Measurements from ENCODE around the gene CPNE6. TPM values are rescaled to one million over a fixed set of nuclear protein-coding genes. Genes with fewer than 3 reads are reported as not detected.

Gene CPNE6
- polyA plus RNA-seq, 1 donor (not counting 4 experiments of a cell fraction or from before 2014, with no cell fraction given), result not detected

- no peak for DNase-seq (ENCODE audit: low read depth, low spot score)
- dilution Hi-C loops (cut with MboI; ENCODE audit: extremely low pct_ligation_motif_present, low sequenced_read_pairs), result no loop called here
- TF ChIP-seq, protein P1, sequence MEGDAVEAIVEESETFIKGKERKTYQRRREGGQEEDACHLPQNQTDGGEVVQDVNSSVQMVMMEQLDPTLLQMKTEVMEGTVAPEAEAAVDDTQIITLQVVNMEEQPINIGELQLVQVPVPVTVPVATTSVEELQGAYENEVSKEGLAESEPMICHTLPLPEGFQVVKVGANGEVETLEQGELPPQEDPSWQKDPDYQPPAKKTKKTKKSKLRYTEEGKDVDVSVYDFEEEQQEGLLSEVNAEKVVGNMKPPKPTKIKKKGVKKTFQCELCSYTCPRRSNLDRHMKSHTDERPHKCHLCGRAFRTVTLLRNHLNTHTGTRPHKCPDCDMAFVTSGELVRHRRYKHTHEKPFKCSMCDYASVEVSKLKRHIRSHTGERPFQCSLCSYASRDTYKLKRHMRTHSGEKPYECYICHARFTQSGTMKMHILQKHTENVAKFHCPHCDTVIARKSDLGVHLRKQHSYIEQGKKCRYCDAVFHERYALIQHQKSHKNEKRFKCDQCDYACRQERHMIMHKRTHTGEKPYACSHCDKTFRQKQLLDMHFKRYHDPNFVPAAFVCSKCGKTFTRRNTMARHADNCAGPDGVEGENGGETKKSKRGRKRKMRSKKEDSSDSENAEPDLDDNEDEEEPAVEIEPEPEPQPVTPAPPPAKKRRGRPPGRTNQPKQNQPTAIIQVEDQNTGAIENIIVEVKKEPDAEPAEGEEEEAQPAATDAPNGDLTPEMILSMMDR (optimal IDR thresholded peaks at IDR 0.05 in 1 of 3, IDR thresholded peaks at IDR 0.05 in 1 of 3, conservative IDR thresholded peaks at IDR 0.05 in 1 of 3; ENCODE audit: extremely low read depth in 1 of 3, insufficient read depth in 2 of 3, low read length in 3 of 3), result no peak
- TF ChIP-seq EZH2 (IDR thresholded peaks at IDR 0.05; ENCODE audit: low read length), result no peak
- peaks cover 2% of the 10 kb centered on the region for H3K79me2 ChIP-seq (ENCODE audit: control insufficient read depth, insufficient read depth, low read length)
- FAIRE-seq, result no peak
- H3K4me3 ChIP-seq (ENCODE audit: control insufficient read depth in 2 of 3, extremely low read depth in 1 of 3, insufficient read depth in 2 of 3, low read depth in 1 of 3, low read length in 3 of 3), result no peak overlapping the region
- H3K4me1 ChIP-seq (ENCODE audit: control insufficient read depth, extremely low read depth, insufficient read depth, low read length), result peaks cover 13% of the 10 kb centered on the region
- no peak overlapping the region for H3K4me2 ChIP-seq (ENCODE audit: control insufficient read depth, extremely low read depth, insufficient read depth, low read depth, low read length)
- H3K27ac ChIP-seq (ENCODE audit: control insufficient read depth, insufficient read depth, low read length), result no peak overlapping the region
- no peaks in the 10 kb centered on the region for H3K27me3 ChIP-seq (ENCODE audit: control insufficient read depth, extremely low read depth, insufficient read depth, low read length)
- H3K9ac ChIP-seq (ENCODE audit: control insufficient read depth, extremely low read depth, insufficient read depth, low read length), result no peak overlapping the region
- no peaks in the 10 kb centered on the region for H3K9me1 ChIP-seq (ENCODE audit: control insufficient read depth, extremely low read depth, insufficient read depth, low read length)
- H3K36me3 ChIP-seq (ENCODE audit: control insufficient read depth in 2 of 2, extremely low read depth in 1 of 2, insufficient read depth in 2 of 2, low read length in 2 of 2), result peaks cover 7 to 21% of the 10 kb centered on the region in 2 experiments
- H2AFZ ChIP-seq (ENCODE audit: control insufficient read depth, low read length), result no peak overlapping the region
- no peaks in the 10 kb centered on the region for H3K9me3 ChIP-seq (ENCODE audit: control insufficient read depth, low read depth, low read length)
- no peaks in the 10 kb centered on the region for H4K20me1 ChIP-seq (ENCODE audit: control insufficient read depth, extremely low read depth, insufficient read depth, low read length)
Measured at GRCh38 chr14:24098229-24098926, 27.0 kb downstream of the CPNE6 start.

DNA sequence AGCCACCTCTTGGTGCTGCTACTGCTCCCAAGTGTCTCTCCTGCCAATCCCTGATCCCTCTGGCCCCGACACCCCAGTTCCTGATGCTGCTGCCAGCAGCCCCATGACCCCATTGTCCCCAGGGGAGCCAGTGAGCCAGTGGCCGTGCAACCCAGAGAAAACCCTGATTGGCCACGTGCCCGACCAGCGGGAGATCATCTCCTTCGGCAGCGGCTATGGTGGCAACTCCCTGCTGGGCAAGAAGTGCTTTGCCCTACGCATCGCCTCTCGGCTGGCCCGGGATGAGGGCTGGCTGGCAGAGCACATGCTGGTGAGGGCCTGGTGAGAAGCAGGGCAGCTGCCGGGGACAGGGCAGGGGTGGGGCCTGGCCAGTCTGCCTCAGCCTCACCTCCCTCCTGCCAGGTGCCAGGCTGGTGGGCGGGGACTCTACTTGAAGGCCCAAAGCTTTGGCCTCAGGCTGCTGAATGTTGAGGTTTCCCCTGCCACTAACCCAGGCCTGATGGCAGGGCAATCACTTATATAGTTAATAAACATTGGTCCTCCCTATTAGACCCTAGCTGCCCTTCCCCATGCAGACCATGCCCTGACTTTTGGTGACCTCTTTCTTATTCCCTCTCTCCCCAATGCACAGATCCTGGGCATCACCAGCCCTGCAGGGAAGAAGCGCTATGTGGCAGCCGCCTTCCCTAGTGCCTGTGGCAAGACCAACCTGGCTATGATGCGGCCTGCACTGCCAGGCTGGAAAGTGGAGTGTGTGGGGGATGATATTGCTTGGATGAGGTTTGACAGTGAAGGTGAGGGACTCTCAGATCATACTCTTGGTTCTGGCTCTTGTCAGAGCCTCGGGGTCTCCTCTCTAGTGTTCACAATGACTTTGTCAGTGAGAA, 27.8 kb downstream of the CPNE6 start:
- Histone ChIP-seq H3K9me3 (ENCODE audit: control insufficient read depth, low read depth, low read length) (no peaks in the 10 kb centered on the region), H3K27ac (ENCODE audit: control insufficient read depth, insufficient read depth, low read length) (no peak overlapping the region), H3K4me1 (ENCODE audit: control insufficient read depth, extremely low read depth, insufficient read depth, low read length) (peaks cover 9% of the 10 kb centered on the region), H3K79me2 (ENCODE audit: control insufficient read depth, insufficient read depth, low read length) (peaks cover 2% of the 10 kb centered on the region), H2AFZ (ENCODE audit: control insufficient read depth, low read length) (no peak overlapping the region), H3K9ac (ENCODE audit: control insufficient read depth, extremely low read depth, insufficient read depth, low read length) (no peak overlapping the region), H3K4me2 (ENCODE audit: control insufficient read depth, extremely low read depth, insufficient read depth, low read depth, low read length) (no peak overlapping the region), H4K20me1 (ENCODE audit: control insufficient read depth, extremely low read depth, insufficient read depth, low read length) (no peaks in the 10 kb centered on the region), H3K9me1 (ENCODE audit: control insufficient read depth, extremely low read depth, insufficient read depth, low read length) (no peaks in the 10 kb centered on the region), H3K36me3 (ENCODE audit: control insufficient read depth in 2 of 2, extremely low read depth in 1 of 2, insufficient read depth in 2 of 2, low read length in 2 of 2) (peaks cover 7 to 28% of the 10 kb centered on the region in 2 experiments), H3K4me3 (ENCODE audit: control insufficient read depth in 2 of 3, extremely low read depth in 1 of 3, insufficient read depth in 2 of 3, low read depth in 1 of 3, low read length in 3 of 3) (no peak overlapping the region), H3K27me3 (ENCODE audit: control insufficient read depth, extremely low read depth, insufficient read depth, low read length) (no peaks in the 10 kb centered on the region)
- TF ChIP-seq, protein P1 (optimal IDR thresholded peaks at IDR 0.05 in 1 of 3, IDR thresholded peaks at IDR 0.05 in 1 of 3, conservative IDR thresholded peaks at IDR 0.05 in 1 of 3; ENCODE audit: extremely low read depth in 1 of 3, insufficient read depth in 2 of 3, low read length in 3 of 3), result no peak
- TF ChIP-seq EZH2 (IDR thresholded peaks at IDR 0.05; ENCODE audit: low read length), result no peak
- no peak for FAIRE-seq
- no peak for DNase-seq (ENCODE audit: low read depth, low spot score)
- dilution Hi-C loops (cut with MboI; ENCODE audit: extremely low pct_ligation_motif_present, low sequenced_read_pairs), result no loop called here
